AG09319 (cell line): ENCODE measurements around the gene EPC2.

Source experiments
- DNase-seq: peaks from one replicate; pipeline ENCODE4 v3.0.0-alpha.2; 2010; ENCODE audit warnings: low read depth; ENCODE audit errors: extremely low read depth
- CTCF ChIP-seq: IDR thresholded peaks from 2 replicates; pipeline ENCODE4 v1.5.1; 2011; ENCODE audit warnings: low read depth, mild to moderate bottlenecking, inconsistent platforms, low read length, moderate library complexity

Gene EPC2

GRCh38 chr2:148607566-148607965 lies 37.0 kb upstream of the EPC2 start:
- TF ChIP-seq CTCF, result no peak
- no peak for DNase-seq

GRCh38 chr2:148613231-148614013 lies 31.1 kb upstream of the EPC2 start:
- no peak for TF ChIP-seq CTCF
- DNase-seq, result no peak

GRCh38 chr2:148614014-148614321 lies 30.6 kb upstream of the EPC2 start:
- no peak for TF ChIP-seq CTCF
- no peak for DNase-seq

- DNase-seq, result no peak
- no peak for TF ChIP-seq CTCF
Measured at GRCh38 chr2:148614322-148615049, 30.1 kb upstream of the EPC2 start.

- TF ChIP-seq CTCF, result no peak
- no peak for DNase-seq
Measured at GRCh38 chr2:148615381-148615841, 29.1 kb upstream of the EPC2 start.

GRCh38 chr2:148616662-148617061 lies 27.9 kb upstream of the EPC2 start:
- TF ChIP-seq CTCF, result no peak
- DNase-seq, result no peak

GRCh38 chr2:148617219-148617618 lies 27.3 kb upstream of the EPC2 start:
- TF ChIP-seq CTCF, result no peak
- DNase-seq, result no peak
